Amniotic epithelial cell (primary cell): Measurements from ENCODE around the gene CENPV.
"Not testable (repeated sequence)": the region's sequence is repeated elsewhere in the genome, so short reads cannot be mapped to it uniquely, and the experiment has no call there.

ENCODE experiments used
- DNase-seq: peaks from one replicate; pipeline ENCODE4 v3.0.0-alpha.2; 2010; ENCODE audit warnings: low read depth

The CENPV gene

DNA sequence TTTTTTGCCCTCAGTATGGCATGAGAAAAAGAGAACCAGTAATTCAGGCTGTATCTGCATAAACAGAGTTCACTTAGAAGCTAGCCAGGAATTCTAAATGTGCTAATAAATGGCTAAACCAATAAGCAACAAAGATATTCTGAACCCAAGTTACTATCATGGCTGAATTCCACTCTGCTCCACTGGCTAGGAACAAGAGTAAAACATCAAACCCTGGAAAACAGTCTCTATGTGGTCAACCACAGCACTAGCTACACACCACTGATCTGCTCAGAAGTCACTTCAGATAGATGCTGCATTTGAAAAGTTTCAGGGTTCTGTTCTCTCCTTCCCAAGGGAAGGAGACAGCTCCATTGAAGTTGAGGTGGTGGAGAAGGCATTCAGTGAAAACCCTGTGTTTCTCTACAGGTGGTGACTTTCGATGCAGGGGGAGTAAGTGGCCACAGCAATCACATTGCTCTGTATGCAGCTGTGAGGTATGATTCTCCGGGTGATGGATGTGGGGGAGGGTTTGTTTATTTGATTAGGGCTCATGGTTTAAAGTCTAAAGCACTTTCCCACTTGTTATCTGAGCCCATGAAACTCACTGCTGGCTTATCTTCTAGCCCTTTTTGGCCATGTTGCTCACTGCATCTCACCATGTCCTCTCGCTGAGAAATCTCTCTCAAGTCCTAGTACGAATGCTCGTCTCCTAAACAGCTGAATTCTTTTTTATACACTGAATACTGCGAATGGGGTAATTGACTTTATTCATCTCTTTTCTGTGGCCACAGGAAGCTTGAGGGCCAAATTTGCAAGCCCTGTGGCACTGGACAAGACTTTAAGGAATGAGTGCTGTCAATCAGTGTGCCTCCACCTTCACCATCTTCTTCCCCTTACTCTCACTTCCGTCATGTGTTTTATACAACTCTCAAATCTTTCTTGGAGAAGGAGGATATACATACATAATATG lies 39.9 kb downstream of the CENPV start:
- peak; percentile 74 for DNase-seq

- not testable (repeated sequence) for DNase-seq
These were observed 41.2 kb downstream of the CENPV start for GRCh38 chr17:16312061-16312460.

GRCh38 chr17:16306211-16306610 lies 47.1 kb downstream of the CENPV start:
- DNase-seq, result no peak

DNA sequence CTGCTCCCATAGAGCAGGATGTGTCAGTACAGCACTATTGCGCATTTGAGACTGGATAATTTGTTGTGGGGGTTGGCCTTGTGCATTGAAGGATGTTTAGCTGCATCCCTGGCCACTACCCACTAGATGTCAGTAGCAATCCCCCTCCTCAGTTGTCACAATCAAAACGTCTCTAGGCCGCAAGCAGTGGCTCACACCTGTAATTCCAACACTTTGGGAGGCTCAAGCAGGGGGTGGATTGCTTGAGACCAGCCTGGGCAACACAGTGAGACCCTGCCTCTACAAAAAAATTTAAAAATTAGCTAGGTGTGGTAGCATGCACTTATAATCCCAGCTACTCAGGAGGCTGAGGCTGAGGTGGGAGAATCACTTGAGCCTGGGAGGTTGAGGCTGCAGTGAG lies 48.4 kb downstream of the CENPV start:
- peak; percentile 55 for DNase-seq

DNA sequence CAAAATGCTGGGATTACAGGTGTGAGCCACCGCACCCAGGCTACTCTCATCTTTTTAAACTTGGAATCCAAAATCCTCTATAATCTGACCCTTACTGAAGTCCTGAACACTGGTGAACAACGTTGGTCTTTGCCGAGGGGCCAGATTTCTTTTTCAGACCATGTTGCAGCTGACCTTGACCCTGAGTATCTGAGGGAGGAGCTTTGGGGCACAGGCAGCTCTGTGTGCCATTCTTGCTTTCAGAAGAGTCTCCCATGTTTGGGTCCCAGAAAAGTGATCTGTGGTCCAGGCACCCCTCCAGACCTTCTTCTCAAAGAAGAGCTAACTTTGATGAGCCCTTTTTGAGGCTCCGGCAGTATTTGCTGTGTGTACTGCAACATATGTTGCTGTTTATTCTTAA lies 50.4 kb downstream of the CENPV start:
- DNase-seq, result no peak

DNA sequence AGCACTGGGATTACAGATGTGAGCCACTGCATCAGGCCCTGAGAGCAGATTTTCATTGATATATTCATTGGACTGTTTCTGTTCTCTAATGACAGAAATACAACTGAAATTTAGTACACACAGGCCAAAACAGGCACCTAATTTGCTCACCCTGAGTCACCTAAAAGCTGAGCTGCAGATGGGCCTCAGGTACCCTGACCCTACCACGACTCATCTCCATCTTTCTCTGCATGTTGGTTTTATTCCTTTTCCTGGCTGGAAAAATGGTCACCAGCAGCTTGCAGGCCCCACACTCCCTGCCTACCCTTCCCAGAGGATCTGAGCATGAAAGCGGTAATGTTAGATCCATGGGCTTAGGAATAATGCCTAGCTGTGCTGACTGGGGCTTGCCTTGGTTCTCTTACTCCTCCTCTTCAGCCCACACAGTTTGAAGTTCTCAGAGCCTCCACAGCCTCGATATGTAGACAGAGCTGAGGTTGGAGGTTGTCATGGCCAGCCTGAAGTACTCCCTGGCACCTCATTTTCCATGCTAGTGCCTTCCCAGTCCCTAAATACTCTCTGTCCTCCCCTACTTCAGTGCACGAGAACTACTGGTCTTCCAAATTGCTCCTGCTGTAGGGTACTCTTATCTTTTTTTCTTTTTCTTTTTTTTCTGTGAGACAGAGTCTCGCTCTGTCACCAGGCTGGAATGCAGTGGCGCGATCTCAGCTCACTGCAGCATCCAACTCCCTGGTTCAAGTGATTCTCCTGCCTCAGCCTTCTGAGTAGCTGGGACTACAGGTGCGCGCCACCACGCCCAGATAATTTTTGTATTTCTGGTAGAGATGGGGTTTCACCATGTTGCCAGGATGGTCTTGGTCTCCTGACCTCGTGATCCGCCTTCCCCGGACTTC lies 51.1 kb downstream of the CENPV start:
- no peak for DNase-seq

GRCh38 chr17:16300554-16300953 lies 52.7 kb downstream of the CENPV start:
- DNase-seq, result no peak

GRCh38 chr17:16298140-16298662 lies 55.1 kb downstream of the CENPV start:
- DNase-seq, result no peak

DNA sequence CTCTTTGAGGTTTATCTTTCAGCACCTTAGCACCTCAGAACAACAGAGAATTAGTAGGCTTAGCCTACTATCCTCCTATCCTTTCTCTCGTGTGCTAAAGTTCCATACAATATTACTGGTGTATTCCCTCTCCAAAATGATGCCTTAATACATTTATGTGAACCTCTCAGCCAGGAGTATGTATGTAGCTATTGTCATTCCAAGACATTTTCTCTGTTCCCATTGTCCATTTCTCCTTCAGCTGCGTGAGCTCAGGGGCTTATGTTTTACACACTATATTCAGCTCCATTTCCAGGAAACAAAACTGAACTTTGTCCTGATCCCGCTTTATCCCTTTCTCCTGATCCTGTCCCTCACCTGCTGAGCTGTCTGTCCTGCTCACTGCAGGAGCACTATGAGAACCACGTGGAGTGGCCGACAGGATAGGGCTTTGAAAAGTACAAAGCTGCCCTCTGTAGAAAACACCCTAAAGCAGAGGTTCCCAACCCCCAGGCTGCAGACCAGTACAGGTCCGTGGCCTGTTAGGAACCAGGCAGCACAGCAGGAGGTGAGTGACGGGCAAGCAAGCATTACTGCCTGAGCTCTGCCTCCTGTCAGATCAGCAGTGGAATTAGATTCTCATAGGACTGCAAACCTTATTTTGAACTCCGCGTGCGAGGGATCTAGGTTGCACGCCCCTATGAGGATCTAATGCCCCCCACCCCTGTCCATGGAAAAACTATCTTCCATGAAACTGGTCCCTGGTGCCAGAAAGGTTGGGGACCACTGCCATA lies 55.7 kb downstream of the CENPV start:
- DNase-seq, result no peak

DNA sequence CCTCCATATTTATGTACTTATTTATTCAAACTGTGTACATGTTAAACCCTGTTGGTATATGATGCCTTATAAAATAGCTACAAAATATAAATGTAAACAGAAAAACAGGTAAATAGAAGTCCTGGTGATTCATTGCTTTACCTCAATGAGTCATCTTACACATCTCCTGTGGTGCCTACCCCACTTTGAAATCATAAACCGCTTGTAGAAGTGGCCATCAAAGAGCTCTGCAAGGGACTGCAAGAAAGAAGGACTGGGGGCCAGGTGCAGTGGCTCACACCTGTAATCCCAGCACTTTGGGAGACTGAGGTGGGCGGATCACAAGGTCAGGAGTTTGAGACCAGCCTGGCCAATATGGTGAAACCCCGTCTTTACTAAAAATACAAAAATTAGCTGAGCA lies 57.2 kb downstream of the CENPV start:
- not testable (repeated sequence) for DNase-seq

DNA sequence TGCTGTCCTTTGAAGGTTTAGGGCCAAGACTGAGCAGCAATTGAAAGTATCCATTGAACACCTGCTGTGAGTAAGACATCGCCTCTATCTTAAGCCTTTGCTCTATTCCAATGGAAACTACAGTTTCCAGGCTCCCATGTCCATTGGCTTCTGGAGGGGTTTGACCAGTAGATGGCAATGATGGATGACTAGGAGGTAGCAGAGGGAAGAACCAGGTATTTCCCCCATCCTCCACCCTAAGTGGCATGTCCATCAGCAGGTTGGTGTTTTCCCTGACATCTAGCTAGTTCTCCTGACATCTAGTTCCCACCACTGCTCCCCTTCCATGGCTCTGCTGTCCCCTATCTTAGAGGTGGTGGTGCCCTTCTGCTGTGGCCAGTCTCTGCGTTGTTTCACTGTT lies 58.7 kb downstream of the CENPV start:
- no peak for DNase-seq

DNA sequence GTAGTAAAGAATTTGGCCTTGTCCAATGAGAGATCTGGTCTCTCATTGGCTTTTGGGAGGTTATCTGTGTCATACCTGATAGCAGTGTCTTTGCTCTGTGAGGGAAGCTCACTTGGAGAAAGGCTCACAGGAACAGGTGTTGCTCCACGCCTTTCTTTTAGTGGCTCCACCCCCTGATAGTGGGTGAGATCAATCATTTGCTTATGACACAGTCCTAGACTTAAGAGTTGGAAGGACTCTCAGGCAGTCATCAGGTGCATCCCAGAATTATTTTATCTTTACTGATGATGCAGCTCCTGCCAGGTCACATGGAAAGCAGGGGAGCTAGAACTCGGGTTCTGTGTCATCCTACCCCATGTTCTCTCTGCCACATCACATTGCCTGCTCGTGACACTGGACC lies 59.3 kb downstream of the CENPV start:
- DNase-seq, result no peak
